ENCODE measurements around the gene SLCO3A1.
"Not testable (repeated sequence)": the region's sequence is repeated elsewhere in the genome, so short reads cannot be mapped to it uniquely, and the experiment has no call there.

Gene SLCO3A1

DNA sequence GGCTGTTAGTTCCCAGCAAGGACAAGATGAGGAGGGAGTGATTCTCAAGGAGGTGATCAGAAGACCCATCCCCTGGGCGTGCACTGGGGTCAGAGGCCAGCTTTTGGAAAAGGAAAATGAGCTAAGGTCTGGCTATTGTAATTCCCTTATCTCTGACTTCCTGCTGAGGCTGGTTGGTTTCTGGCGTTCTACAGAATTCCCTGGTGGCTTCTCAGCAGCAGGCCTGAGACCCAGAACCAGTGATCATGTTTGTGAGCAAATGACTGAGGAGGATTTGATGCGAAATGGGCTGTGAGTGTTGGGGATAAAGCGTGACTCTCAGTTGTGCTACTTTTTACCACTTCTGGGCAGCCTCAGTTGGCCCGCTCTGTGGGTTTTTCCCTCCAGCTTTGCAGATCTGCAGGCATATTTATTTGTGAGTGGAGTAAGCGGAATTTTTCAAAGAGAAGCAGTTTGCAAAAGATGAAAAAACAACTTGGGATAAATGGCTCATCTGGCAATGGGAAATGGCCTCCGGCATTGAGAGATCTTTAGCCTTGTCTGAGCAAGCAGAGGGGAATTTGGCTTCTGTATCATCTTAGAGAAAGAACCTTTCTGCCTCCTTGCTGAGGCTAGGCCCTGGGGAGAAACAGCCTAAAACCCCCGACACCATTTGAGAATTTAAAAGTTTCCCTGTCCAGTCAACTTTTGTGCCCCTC, 102.7 kb downstream of the SLCO3A1 start:
- H3K9me3 ChIP-seq (ENCODE audit: insufficient read depth, low read length), result no peaks in the 10 kb centered on the region

DNA sequence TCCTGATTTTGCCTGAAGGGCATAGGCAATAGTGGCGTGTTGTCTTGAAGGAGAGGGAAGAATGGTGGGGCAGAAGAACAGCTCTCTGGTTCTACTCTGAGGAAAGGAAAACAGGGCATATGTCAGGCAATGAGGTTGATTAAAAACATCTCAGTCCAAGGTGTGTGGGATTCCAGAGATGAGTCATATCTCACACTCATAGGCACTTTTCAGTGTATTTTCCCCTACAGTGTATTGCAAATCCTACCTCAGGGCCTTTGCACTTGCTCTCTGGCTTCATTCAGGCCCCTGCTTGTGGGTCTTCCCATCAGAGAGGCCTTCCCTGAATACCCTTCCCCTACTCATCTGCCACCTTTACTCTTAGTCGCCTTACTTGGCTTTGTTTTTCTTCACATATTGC, 107.8 kb downstream of the SLCO3A1 start:
- Histone ChIP-seq H3K79me2 (ENCODE audit: low read length) (no peaks in the 10 kb centered on the region), H3K4me1 (ENCODE audit: low read length) (no peaks in the 10 kb centered on the region), H3K36me3 (replicated peaks; ENCODE audit: low read depth, low read length) (no peaks in the 10 kb centered on the region), H3K27me3 (ENCODE audit: low read depth, low read length) (peaks cover 5% of the 10 kb centered on the region), H3K9me3 (ENCODE audit: insufficient read depth, low read length) (no peaks in the 10 kb centered on the region), H3K4me3 (ENCODE audit: low read length) (no peak overlapping the region), H4K20me1 (ENCODE audit: insufficient read depth, low read length) (no peaks in the 10 kb centered on the region), H3K9ac (ENCODE audit: low read length) (no peak overlapping the region), H3K4me2 (ENCODE audit: low read length) (no peak overlapping the region), H2AFZ (ENCODE audit: low read depth, low read length) (no peak overlapping the region), H3K27ac (ENCODE audit: low read length) (no peak overlapping the region)
- TF ChIP-seq, protein P1, sequence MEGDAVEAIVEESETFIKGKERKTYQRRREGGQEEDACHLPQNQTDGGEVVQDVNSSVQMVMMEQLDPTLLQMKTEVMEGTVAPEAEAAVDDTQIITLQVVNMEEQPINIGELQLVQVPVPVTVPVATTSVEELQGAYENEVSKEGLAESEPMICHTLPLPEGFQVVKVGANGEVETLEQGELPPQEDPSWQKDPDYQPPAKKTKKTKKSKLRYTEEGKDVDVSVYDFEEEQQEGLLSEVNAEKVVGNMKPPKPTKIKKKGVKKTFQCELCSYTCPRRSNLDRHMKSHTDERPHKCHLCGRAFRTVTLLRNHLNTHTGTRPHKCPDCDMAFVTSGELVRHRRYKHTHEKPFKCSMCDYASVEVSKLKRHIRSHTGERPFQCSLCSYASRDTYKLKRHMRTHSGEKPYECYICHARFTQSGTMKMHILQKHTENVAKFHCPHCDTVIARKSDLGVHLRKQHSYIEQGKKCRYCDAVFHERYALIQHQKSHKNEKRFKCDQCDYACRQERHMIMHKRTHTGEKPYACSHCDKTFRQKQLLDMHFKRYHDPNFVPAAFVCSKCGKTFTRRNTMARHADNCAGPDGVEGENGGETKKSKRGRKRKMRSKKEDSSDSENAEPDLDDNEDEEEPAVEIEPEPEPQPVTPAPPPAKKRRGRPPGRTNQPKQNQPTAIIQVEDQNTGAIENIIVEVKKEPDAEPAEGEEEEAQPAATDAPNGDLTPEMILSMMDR (IDR thresholded peaks at IDR 0.05; ENCODE audit: low read depth, low read length), result no peak
- no peak for TF ChIP-seq EZH2phosphoT487 (IDR thresholded peaks at IDR 0.05; ENCODE audit: low read depth)

More for the DNA sequence above, 102.7 kb downstream of the SLCO3A1 start:
- H2AFZ ChIP-seq (ENCODE audit: low read depth, low read length), result no peak overlapping the region
- no peak overlapping the region for H3K4me3 ChIP-seq (ENCODE audit: low read length)
- H3K27me3 ChIP-seq (ENCODE audit: low read depth, low read length), result no peaks in the 10 kb centered on the region
- no peak overlapping the region for H3K9ac ChIP-seq (ENCODE audit: low read length)
- no peaks in the 10 kb centered on the region for H3K36me3 ChIP-seq (replicated peaks; ENCODE audit: low read depth, low read length)
- H3K4me2 ChIP-seq (ENCODE audit: low read length), result no peak overlapping the region
- H3K79me2 ChIP-seq (ENCODE audit: low read length), result no peaks in the 10 kb centered on the region
- no peak overlapping the region for H3K27ac ChIP-seq (ENCODE audit: low read length)
- TF ChIP-seq EZH2phosphoT487 (IDR thresholded peaks at IDR 0.05; ENCODE audit: low read depth), result no peak
- TF ChIP-seq, protein P1 (IDR thresholded peaks at IDR 0.05; ENCODE audit: low read depth, low read length), result no peak
- H3K4me1 ChIP-seq (ENCODE audit: low read length), result no peaks in the 10 kb centered on the region
- no peaks in the 10 kb centered on the region for H4K20me1 ChIP-seq (ENCODE audit: insufficient read depth, low read length)

DNA sequence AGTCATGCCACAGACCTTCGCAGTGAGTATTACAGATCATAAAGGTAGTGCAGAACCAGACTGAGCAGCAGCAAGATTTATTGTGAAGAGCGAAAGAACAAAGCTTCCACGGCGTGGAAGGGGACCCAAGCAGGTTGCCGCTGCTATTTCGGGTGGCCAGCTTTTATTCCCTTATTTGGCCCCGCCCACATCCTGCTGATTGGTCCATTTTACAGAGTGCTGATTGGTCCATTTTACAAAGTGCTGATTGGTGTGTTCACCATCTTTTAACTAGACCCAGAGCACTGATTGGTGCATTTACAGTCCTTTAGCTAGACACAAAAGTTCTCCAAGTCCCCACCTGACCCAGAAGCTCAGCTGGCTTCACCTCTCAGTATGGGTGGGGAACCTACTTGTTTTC, 110.2 kb downstream of the SLCO3A1 start:
- H4K20me1 ChIP-seq (ENCODE audit: insufficient read depth, low read length); H3K4me1 ChIP-seq (ENCODE audit: low read length); H3K9ac ChIP-seq (ENCODE audit: low read length); H3K79me2 ChIP-seq (ENCODE audit: low read length); H3K36me3 ChIP-seq (replicated peaks; ENCODE audit: low read depth, low read length); H3K27ac ChIP-seq (ENCODE audit: low read length); H3K4me2 ChIP-seq (ENCODE audit: low read length); H2AFZ ChIP-seq (ENCODE audit: low read depth, low read length); H3K4me3 ChIP-seq (ENCODE audit: low read length); H3K9me3 ChIP-seq (ENCODE audit: insufficient read depth, low read length): not testable (repeated sequence)
- H3K27me3 ChIP-seq (ENCODE audit: low read depth, low read length), result peaks cover 24% of the 10 kb centered on the region

GRCh38 chr15:91965501-91966193, 112.1 kb downstream of the SLCO3A1 start:
- Histone ChIP-seq H3K36me3 (replicated peaks; ENCODE audit: low read depth, low read length) (no peaks in the 10 kb centered on the region), H3K27ac (ENCODE audit: low read length) (no peak overlapping the region), H3K9ac (ENCODE audit: low read length) (no peak overlapping the region), H3K9me3 (ENCODE audit: insufficient read depth, low read length) (no peaks in the 10 kb centered on the region), H3K27me3 (ENCODE audit: low read depth, low read length) (peaks cover 31% of the 10 kb centered on the region), H3K4me1 (ENCODE audit: low read length) (no peaks in the 10 kb centered on the region), H3K79me2 (ENCODE audit: low read length) (no peaks in the 10 kb centered on the region), H3K4me2 (ENCODE audit: low read length) (no peak overlapping the region), H3K4me3 (ENCODE audit: low read length) (no peak overlapping the region), H2AFZ (ENCODE audit: low read depth, low read length) (no peak overlapping the region), H4K20me1 (ENCODE audit: insufficient read depth, low read length) (no peaks in the 10 kb centered on the region)
- TF ChIP-seq EZH2phosphoT487 (IDR thresholded peaks at IDR 0.05; ENCODE audit: low read depth), result no peak
- TF ChIP-seq, protein P1 (IDR thresholded peaks at IDR 0.05; ENCODE audit: low read depth, low read length), result no peak
